HepG2 (cell line): Measurements from ENCODE around the gene NUCB1. TPM values are rescaled to one million over a fixed set of nuclear protein-coding genes. Genes with fewer than 3 reads are reported as not detected.

Experiments used
- ATAC-seq: fragments of 200-7000 bp; cut with Tn5 transposase; 3 replicates; pipeline ENCODE4 v1.9.1; 2020; ENCODE audit warnings: mild to moderate bottlenecking, moderate library complexity
- BruUV-seq: library from RNA; stranded (reverse); fragments of 400-500 nt; replicated peaks from 2 replicates; lab custom pipeline; 2021; lab: Mats Ljungman, UMichigan
- CTCF ChIA-PET: fragments of 300-600 bp; formaldehyde crosslinking; extraction: SDS; loops from one replicate; lab custom pipeline; 2021; ENCODE audit warnings: low total read pairs, inconsistent platforms, low intra/inter-chr PET ratio; lab: Yijun Ruan, JAX
- POLR2A ChIA-PET: fragments of 350-600 bp; sonication (Branson Sonifier 250); formaldehyde crosslinking; loops from one replicate; lab custom pipeline; 2020; ENCODE audit warnings: antibody characterized with exemption, inconsistent platforms; lab: Yijun Ruan, JAX
- DNase-seq: peaks from one replicate; pipeline ENCODE4 v3.0.0-alpha.2; 2015; ENCODE audit warnings: low spot score
- FAIRE-seq: peaks from 3 replicates; lab custom pipeline; 2011; peaks lifted over from hg19 to GRCh38; lab: Jason Lieb, UNC
- H2AFZ ChIP-seq: one replicate; pipeline ENCODE4 v1.6.1; 2011; ENCODE audit warnings: low read length, inconsistent platforms
- H3K27ac ChIP-seq: fragments of 300-600 bp; 3 replicates; pipeline ENCODE4 v1.8.0; 2011; ENCODE audit warnings: mixed run types, mild to moderate bottlenecking, mixed read lengths, low read length, inconsistent platforms; ENCODE audit not compliant: insufficient read depth; ENCODE audit errors: extremely low read length
- H3K27me3 ChIP-seq, 2 experiments: fragments of 200-600 bp in 1 of 2; 2 replicates in 1 of 2; 3 replicates in 1 of 2; pipeline versions ENCODE4 v1.6.0 to v1.8.0; 2011; ENCODE audit warnings: low read length in 2 of 2, mild to moderate bottlenecking in 2 of 2, moderate library complexity in 2 of 2, inconsistent platforms in 1 of 2; ENCODE audit not compliant: insufficient read depth in 2 of 2, control insufficient read depth in 1 of 2
- H3K36me3 ChIP-seq, 2 experiments: fragments of 200-600 bp in 1 of 2; replicated peaks in 1 of 2; 2 replicates in 1 of 2; 3 replicates in 1 of 2; pipeline versions ENCODE4 v1.5.1 to v1.8.0; 2011; ENCODE audit warnings: low read length in 2 of 2, inconsistent platforms in 1 of 2; ENCODE audit not compliant: insufficient read depth in 2 of 2, control insufficient read depth in 1 of 2
- H3K4me1 ChIP-seq: 2 replicates; pipeline ENCODE4 v1.5.1; 2012; ENCODE audit warnings: low read length, inconsistent platforms; ENCODE audit not compliant: insufficient read depth
- H3K4me2 ChIP-seq: 2 replicates; pipeline ENCODE4 v1.6.0; 2011; ENCODE audit warnings: low read depth, low read length, inconsistent platforms
- H3K4me3 ChIP-seq, 3 experiments: fragments of 200-600 bp in 1 of 3; sonication (generic), shearing (Covaris generic) in 1 of 3; replicated peaks in 1 of 3; 2 replicates each; pipeline ENCODE4 v1.5.1; 2011 to 2016; ENCODE audit warnings: low read length in 3 of 3, inconsistent platforms in 2 of 3, low read depth in 2 of 3, mild to moderate bottlenecking in 2 of 3, control low read depth in 1 of 3, mixed read lengths in 1 of 3; ENCODE audit not compliant: insufficient read depth in 1 of 3
- H3K79me2 ChIP-seq: one replicate; pipeline ENCODE4 v1.6.1; 2011; ENCODE audit warnings: low read length, inconsistent platforms; ENCODE audit not compliant: insufficient read depth
- H3K9ac ChIP-seq: 2 replicates; pipeline ENCODE4 v1.6.0; 2011; ENCODE audit warnings: mild to moderate bottlenecking, low read depth, low read length, inconsistent platforms; ENCODE audit not compliant: insufficient read depth
- H3K9me3 ChIP-seq: 2 replicates; pipeline ENCODE4 v1.5.1; 2012; ENCODE audit warnings: mild to moderate bottlenecking, low read length
- H4K20me1 ChIP-seq: 2 replicates; pipeline ENCODE4 v1.6.0; 2011; ENCODE audit warnings: inconsistent platforms, mild to moderate bottlenecking, low read length, moderate library complexity; ENCODE audit not compliant: insufficient read depth
- GABPB1 ChIP-seq: IDR thresholded peaks from 2 replicates; pipeline ENCODE4 v1.6.1; 2016; ENCODE audit warnings: mild to moderate bottlenecking, missing genetic modification reagents, moderate library complexity, missing compliant biosample characterization
- JARID2 ChIP-seq: sonication (generic); formaldehyde crosslinking; IDR thresholded peaks from 2 replicates; pipeline ENCODE4 v1.8.1; 2023; ENCODE audit warnings: missing genetic modification reagents, inconsistent platforms; ENCODE audit not compliant: insufficient replicate concordance
- KLF15 ChIP-seq: sonication (generic); formaldehyde crosslinking; IDR thresholded peaks from 2 replicates; pipeline ENCODE4 v1.8.1; 2023; ENCODE audit warnings: borderline replicate concordance, mild to moderate bottlenecking, inconsistent platforms, missing genetic modification reagents, mixed read lengths
- MED13 ChIP-seq: sonication (generic); formaldehyde crosslinking; IDR thresholded peaks from 2 replicates; pipeline ENCODE4 v1.5.0; 2020; ENCODE audit warnings: missing genetic modification reagents
- NFE2L2 ChIP-seq: fragments of 150-350 bp; IDR thresholded peaks from 2 replicates; pipeline ENCODE4 v1.6.1; 2014; ENCODE audit warnings: low read length
- NFYC ChIP-seq: IDR thresholded peaks from 2 replicates; pipeline ENCODE4 v1.6.1; 2016; ENCODE audit warnings: missing genetic modification reagents, missing compliant biosample characterization
- POLR2A ChIP-seq, 2 experiments: IDR thresholded peaks; 2 replicates each; pipeline ENCODE4 v1.6.1; 2011; ENCODE audit warnings: low read depth in 2 of 2, low read length in 2 of 2, mild to moderate bottlenecking in 1 of 2, moderate library complexity in 1 of 2; ENCODE audit not compliant: insufficient read depth in 1 of 2
- SCMH1 ChIP-seq: sonication (generic); formaldehyde crosslinking; IDR thresholded peaks from 2 replicates; pipeline ENCODE4 v1.9.0; 2021; ENCODE audit warnings: missing genetic modification reagents, mild to moderate bottlenecking, borderline replicate concordance
- TMF1 ChIP-seq: sonication (generic); formaldehyde crosslinking; IDR thresholded peaks from 2 replicates; pipeline ENCODE4 v1.8.1; 2022; ENCODE audit warnings: low read depth, missing genetic modification reagents
- ZFP36L2 ChIP-seq: sonication (generic); formaldehyde crosslinking; IDR thresholded peaks from 2 replicates; pipeline ENCODE4 v1.4.0; 2020; ENCODE audit warnings: missing genetic modification reagents
- ZNF432 ChIP-seq: sonication (generic); formaldehyde crosslinking; IDR thresholded peaks from 2 replicates; pipeline ENCODE4 v1.5.0; 2020; ENCODE audit warnings: missing genetic modification reagents, mild to moderate bottlenecking, borderline replicate concordance
- ZNF530 ChIP-seq: sonication (generic); formaldehyde crosslinking; IDR thresholded peaks from 2 replicates; pipeline ENCODE4 v1.5.0; 2020; ENCODE audit warnings: low read depth, mild to moderate bottlenecking, missing genetic modification reagents
- ZNF704 ChIP-seq: sonication (generic); formaldehyde crosslinking; IDR thresholded peaks from 2 replicates; pipeline ENCODE4 v1.8.1; 2023; ENCODE audit warnings: mild to moderate bottlenecking, inconsistent platforms, moderate library complexity, missing genetic modification reagents, borderline replicate concordance
- WGBS: methylation state at CpG from one replicate; pipeline ENCODE4 v1.1.6; 2017; ENCODE audit warnings: low lambda C conversion rate; 5-methylcytosine and 5-hydroxymethylcytosine counted together
- in situ Hi-C: cut with HindIII; loops from 2 replicates; pipeline ENCODE4 v1.10.0; 2017; ENCODE audit warnings: low pct_unique_long_range_greater_than_20kb; ENCODE audit not compliant: extremely low pct_ligation_motif_present
- intact Hi-C: fragments of 100-400 bp; cut with micrococcal nuclease; formaldehyde crosslinking; loops from one replicate; pipeline ENCODE4 v1.10.0; 2022; ENCODE audit not compliant: unreplicated experiment
- polyA plus RNA-seq, 8 experiments: library from polyadenylated mRNA; depleted of rRNA in 3 of 8; stranded (reverse) in 7 of 8; unstranded in 1 of 8; fragments of >200 nt; fragmentation: Illumina TruSeq in 4 of 8; extraction: Trizol in 4 of 8; gene quantifications; 2 replicates each; pipeline versions ENCODE4 v1.2.1 to v1.2.3, GENCODE V29; 2011 to 2016; ENCODE audit warnings: low read depth in 4 of 8, missing spikeins in 1 of 8, mixed read lengths in 1 of 8; ENCODE audit not compliant: insufficient read depth in 1 of 8
- total RNA-seq, 5 experiments: library from RNA; depleted of rRNA; stranded (reverse); fragments of >200 nt; fragmentation: Illumina TruSeq; extraction: Trizol; gene quantifications; 2 replicates each; pipeline ENCODE4 v1.2.3, GENCODE V29; 2016; ENCODE audit warnings: low read depth in 1 of 5
- TF ChIP-seq, protein P1 (sequence below), 2 experiments: sonication (generic) in 1 of 2; formaldehyde crosslinking in 1 of 2; IDR thresholded peaks; 2 replicates each; pipeline versions ENCODE4 v1.5.1 to v1.6.1; 2011 to 2020; ENCODE audit warnings: borderline replicate concordance in 1 of 2, low read depth in 1 of 2, low read length in 1 of 2, mild to moderate bottlenecking in 1 of 2, missing genetic modification reagents in 1 of 2, moderate library complexity in 1 of 2
- TF ChIP-seq, protein P2 (sequence below): sonication (generic); formaldehyde crosslinking; IDR thresholded peaks from 2 replicates; pipeline ENCODE4 v1.9.0; 2021; ENCODE audit warnings: missing genetic modification reagents, borderline replicate concordance

Gene NUCB1
- total and polyA plus RNA-seq, 2 of the 13 experiments (the other 11 are each of a cell fraction or from before 2014, with no cell fraction given), result 82.3 to 106 TPM

GRCh38 chr19:48965040-48965805 lies 65.1 kb downstream of the NUCB1 start, which contains the start of gene FTL (continued):
- no peak for TF ChIP-seq NFE2L2
- TF ChIP-seq, protein P1, sequence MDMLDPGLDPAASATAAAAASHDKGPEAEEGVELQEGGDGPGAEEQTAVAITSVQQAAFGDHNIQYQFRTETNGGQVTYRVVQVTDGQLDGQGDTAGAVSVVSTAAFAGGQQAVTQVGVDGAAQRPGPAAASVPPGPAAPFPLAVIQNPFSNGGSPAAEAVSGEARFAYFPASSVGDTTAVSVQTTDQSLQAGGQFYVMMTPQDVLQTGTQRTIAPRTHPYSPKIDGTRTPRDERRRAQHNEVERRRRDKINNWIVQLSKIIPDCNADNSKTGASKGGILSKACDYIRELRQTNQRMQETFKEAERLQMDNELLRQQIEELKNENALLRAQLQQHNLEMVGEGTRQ (IDR thresholded peaks at IDR 0.05; ENCODE audit: low read depth, low read length), result no peak
- TF ChIP-seq, protein P1 (CRISPR knock-in tag; IDR thresholded peaks at IDR 0.05; ENCODE audit: borderline replicate concordance), result 0 out of 2 replicates have a peak, but pooled peaks have one; percentile 42
- no peak; the same call in 1 of the 2 replicates for TF ChIP-seq KLF15
- no peak for TF ChIP-seq ZNF530 (CRISPR knock-in tag)
- TF ChIP-seq, protein P2, sequence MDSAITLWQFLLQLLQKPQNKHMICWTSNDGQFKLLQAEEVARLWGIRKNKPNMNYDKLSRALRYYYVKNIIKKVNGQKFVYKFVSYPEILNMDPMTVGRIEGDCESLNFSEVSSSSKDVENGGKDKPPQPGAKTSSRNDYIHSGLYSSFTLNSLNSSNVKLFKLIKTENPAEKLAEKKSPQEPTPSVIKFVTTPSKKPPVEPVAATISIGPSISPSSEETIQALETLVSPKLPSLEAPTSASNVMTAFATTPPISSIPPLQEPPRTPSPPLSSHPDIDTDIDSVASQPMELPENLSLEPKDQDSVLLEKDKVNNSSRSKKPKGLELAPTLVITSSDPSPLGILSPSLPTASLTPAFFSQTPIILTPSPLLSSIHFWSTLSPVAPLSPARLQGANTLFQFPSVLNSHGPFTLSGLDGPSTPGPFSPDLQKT (CRISPR knock-in tag), result 0 out of 2 replicates have a peak, but pooled peaks have one; percentile 57

GRCh38 chr19:48965806-48966540 lies 65.9 kb downstream of the NUCB1 start:
- Histone ChIP-seq H2AFZ (no peak overlapping the region), H4K20me1 (peaks cover 33% of the 10 kb centered on the region), H3K4me1 (peaks cover 41% of the 10 kb centered on the region), H3K4me3 (peak overlapping the region; percentile 79 to 99 (median 89)), H3K9ac (peak overlapping the region; percentile 96), H3K27ac (peak overlapping the region; percentile 86), H3K9me3 (no peaks in the 10 kb centered on the region), H3K4me2 (peak overlapping the region; percentile 97), H3K27me3 (no peaks in the 10 kb centered on the region; a peak in 1 of 5 replicates), H3K36me3 (peaks cover 3 to 25% of the 10 kb centered on the region in 2 experiments), H3K79me2 (peaks cover 25% of the 10 kb centered on the region)
- in situ Hi-C loops (no loop called here), intact Hi-C loops (loop anchor here (10.0 kb wide), 2 partner anchors 91 to 181 kb away; partner anchors contain the start of gene PPP1R15A)
- CTCF ChIA-PET, result no interaction called here
- WGBS, result 0% methylated on average over 18 of the region's 36 CpGs
- POLR2A ChIA-PET, result interaction anchor here (1.2 to 5.6 kb wide), 9 partner anchors 10 to 159 kb away, joined by 3 to 153 read pairs (median 20); partner anchors contain the start of genes BAX, DHDH, GYS1 and NUCB1
- FAIRE-seq, result no peak
- TSS peak; percentile 86 for BruUV-seq
- peak; percentile 58 for DNase-seq
- no peak for ATAC-seq
- no peak for TF ChIP-seq SCMH1 (CRISPR knock-in tag)
- TF ChIP-seq ZNF704 (CRISPR knock-in tag), result 0 out of 2 replicates have a peak, but pooled peaks have one; percentile 25
- 0 out of 2 replicates have a peak, but pooled peaks have one; percentile 29 for TF ChIP-seq MED13 (CRISPR knock-in tag)
- TF ChIP-seq ZNF432 (CRISPR knock-in tag), result no peak
- TF ChIP-seq JARID2, result no peak
- TF ChIP-seq ZFP36L2 (CRISPR knock-in tag), result no peak
- TF ChIP-seq NFYC (CRISPR knock-in tag), result peak; percentile 50; the same call in 1 of the 2 replicates
- peak; percentile 46 for TF ChIP-seq TMF1
- TF ChIP-seq GABPB1 (CRISPR knock-in tag), result peak; percentile 42
- peak in 1 of 2 experiments; percentile 46; a peak in 2 of 4 replicates for TF ChIP-seq POLR2A (IDR thresholded peaks at IDR 0.05; ENCODE audit: insufficient read depth in 1 of 2, low read depth in 2 of 2, low read length in 2 of 2)
